Tibial artery (tissue), 4 donors: ENCODE results near the gene FCRLB.

Experiments
- DNase-seq, 2 donors: peaks; one replicate each; pipeline ENCODE4 v3.0.0-alpha.2; 2019
- H3K27ac ChIP-seq, 2 donors: fragments of 200-600 bp; sonication (generic) in 1 of 2; 1 replicate in 1 of 2; 2 replicates in 1 of 2; pipeline ENCODE4 v1.5.1; 2018 to 2019; ENCODE audit warnings: mild to moderate bottlenecking in 1 of 2
- H3K27me3 ChIP-seq, 2 donors: fragments of 200-600 bp; sonication (generic) in 1 of 2; one replicate each; pipeline versions ENCODE4 v1.5.1 to v1.6.0; 2016 to 2019
- H3K36me3 ChIP-seq, 3 donors: fragments of 200-600 bp; sonication (generic) in 2 of 3; one replicate each; pipeline ENCODE4 v1.5.1; 2016 to 2019; ENCODE audit warnings: mild to moderate bottlenecking in 2 of 3
- H3K4me1 ChIP-seq, 4 donors: fragments of 200-600 bp; sonication (generic) in 2 of 4; 1 replicate in 3 of 4; 2 replicates in 1 of 4; pipeline ENCODE4 v1.5.1; 2016 to 2019
- H3K4me3 ChIP-seq, 2 donors: fragments of 200-600 bp; sonication (generic) in 1 of 2; 1 replicate in 1 of 2; 2 replicates in 1 of 2; pipeline ENCODE4 v1.5.1; 2018 to 2019; ENCODE audit warnings: mild to moderate bottlenecking in 2 of 2
- H3K9me3 ChIP-seq, 3 donors: fragments of 200-600 bp; sonication (generic) in 1 of 3; one replicate each; pipeline ENCODE4 v1.5.1; 2016 to 2019
- intact Hi-C: fragments of 100-400 bp; cut with DNase I; formaldehyde crosslinking; loops from one replicate; pipeline ENCODE4 v1.15.0; 2023; ENCODE audit warnings: low total_unique reads
- TF ChIP-seq, protein P1 (sequence below), 2 experiments: fragments of 200-600 bp in 1 of 2; fragments of 450-650 bp in 1 of 2; IDR thresholded peaks; one replicate each; pipeline ENCODE4 v1.5.1; 2017 to 2019; ENCODE audit warnings: antibody characterized with exemption in 2 of 2, mild to moderate bottlenecking in 1 of 2, moderate library complexity in 1 of 2

FCRLB gene

DNA sequence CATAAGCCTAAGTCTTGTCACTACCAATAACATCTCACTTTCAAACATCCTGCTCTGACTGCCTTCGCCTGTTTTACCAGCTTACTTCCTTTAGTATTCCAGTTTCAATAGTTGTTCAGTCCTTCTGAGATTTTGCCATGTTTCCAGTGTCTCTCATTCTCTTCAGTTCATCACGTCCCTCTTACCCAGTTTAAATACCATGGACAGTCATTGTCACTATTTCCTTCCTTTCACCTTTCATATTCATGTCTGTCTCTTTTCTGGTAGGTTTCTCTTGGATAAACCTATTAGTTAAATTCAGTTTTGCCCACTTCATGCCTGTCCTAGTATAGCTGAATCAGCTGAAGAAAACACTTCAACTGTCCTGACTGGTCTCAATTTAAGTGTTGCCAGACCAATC is 50.6 kb downstream of the FCRLB start:
- intact Hi-C loops, result no loop called here
- no peaks in the 10 kb centered on the region for H3K27me3 ChIP-seq
- no peak overlapping the region for H3K4me3 ChIP-seq
- H3K27ac ChIP-seq, result no peak overlapping the region
- H3K4me1 ChIP-seq, result peaks cover 0 to 37% (median 24%) of the 10 kb centered on the region in 4 donors
- DNase-seq, result no peak
- TF ChIP-seq, protein P1, sequence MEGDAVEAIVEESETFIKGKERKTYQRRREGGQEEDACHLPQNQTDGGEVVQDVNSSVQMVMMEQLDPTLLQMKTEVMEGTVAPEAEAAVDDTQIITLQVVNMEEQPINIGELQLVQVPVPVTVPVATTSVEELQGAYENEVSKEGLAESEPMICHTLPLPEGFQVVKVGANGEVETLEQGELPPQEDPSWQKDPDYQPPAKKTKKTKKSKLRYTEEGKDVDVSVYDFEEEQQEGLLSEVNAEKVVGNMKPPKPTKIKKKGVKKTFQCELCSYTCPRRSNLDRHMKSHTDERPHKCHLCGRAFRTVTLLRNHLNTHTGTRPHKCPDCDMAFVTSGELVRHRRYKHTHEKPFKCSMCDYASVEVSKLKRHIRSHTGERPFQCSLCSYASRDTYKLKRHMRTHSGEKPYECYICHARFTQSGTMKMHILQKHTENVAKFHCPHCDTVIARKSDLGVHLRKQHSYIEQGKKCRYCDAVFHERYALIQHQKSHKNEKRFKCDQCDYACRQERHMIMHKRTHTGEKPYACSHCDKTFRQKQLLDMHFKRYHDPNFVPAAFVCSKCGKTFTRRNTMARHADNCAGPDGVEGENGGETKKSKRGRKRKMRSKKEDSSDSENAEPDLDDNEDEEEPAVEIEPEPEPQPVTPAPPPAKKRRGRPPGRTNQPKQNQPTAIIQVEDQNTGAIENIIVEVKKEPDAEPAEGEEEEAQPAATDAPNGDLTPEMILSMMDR (IDR thresholded peaks at IDR 0.05), result no peak
- no peaks in the 10 kb centered on the region for H3K36me3 ChIP-seq
- no peaks in the 10 kb centered on the region for H3K9me3 ChIP-seq

DNA sequence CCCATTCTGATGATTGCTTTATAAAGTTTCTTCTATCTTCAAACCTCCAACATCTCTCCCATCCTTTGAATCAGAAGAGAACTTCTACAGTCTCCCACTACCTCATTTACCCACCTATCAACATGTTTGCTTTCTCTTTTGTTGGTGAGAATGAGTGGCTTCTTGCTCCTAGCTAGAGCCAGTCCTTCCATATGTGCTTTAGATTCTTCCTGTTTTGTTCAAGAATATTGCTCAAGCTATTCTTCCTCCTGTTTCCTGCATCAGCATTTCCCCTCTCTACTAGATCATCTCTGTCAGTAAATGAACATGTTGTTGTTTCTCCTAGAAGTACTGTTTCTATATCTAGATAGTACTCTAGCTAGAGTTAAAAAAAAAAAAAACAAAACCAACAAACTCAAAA is 51.1 kb downstream of the FCRLB start:
- peaks cover 0 to 33% (median 20%) of the 10 kb centered on the region in 4 donors for H3K4me1 ChIP-seq
- no peak overlapping the region for H3K27ac ChIP-seq
- no peaks in the 10 kb centered on the region for H3K27me3 ChIP-seq
- TF ChIP-seq, protein P1 (IDR thresholded peaks at IDR 0.05), result no peak
- intact Hi-C loops, result no loop called here
- H3K36me3 ChIP-seq, result no peaks in the 10 kb centered on the region
- no peak for DNase-seq
- H3K4me3 ChIP-seq, result no peak overlapping the region
- H3K9me3 ChIP-seq, result no peaks in the 10 kb centered on the region

DNA sequence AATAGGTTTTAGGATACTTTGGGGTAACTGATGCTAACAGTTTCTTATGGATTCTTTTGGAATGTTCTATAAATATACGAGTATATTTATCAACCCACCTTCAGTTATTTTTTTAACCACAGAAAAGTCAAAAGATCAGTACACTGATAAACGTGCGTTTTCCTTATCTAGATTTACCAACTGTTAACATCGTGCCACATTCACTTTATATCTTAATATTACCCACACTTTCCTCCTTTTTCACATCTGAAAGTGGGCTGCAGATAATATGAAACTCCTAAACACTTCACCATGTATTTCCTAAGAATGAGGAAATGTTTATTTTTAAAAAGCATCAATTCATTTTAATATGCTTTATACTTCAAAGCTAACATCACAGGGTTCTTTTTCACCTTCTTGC is 52.4 kb downstream of the FCRLB start:
- Histone ChIP-seq H3K27me3 (no peaks in the 10 kb centered on the region), H3K27ac (no peak overlapping the region), H3K4me3 (no peak overlapping the region), H3K4me1 (peaks cover 0 to 20% (median 9%) of the 10 kb centered on the region in 4 donors), H3K9me3 (no peaks in the 10 kb centered on the region), H3K36me3 (no peaks in the 10 kb centered on the region)
- intact Hi-C loops, result no loop called here
- DNase-seq, result no peak
- TF ChIP-seq, protein P1 (IDR thresholded peaks at IDR 0.05), result no peak

DNA sequence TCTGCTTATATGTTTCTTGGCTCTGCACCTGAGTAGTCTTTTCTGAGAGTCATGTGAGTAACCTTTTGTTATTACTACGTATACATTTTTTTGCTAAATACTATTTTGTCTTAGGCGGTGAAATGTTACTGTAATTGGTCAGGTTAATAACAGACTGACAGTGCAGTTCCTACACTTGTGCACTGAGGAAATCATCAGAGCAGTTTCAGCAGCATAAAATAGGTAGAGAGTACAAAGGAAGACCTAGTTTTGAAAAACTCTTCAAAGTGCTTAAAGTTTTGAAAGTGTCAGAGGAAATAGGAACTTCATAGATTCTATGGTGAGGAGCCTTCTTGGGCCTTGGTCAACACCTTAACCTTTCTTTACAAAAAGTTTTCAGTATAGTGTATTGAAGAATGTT is 55.9 kb downstream of the FCRLB start:
- H3K4me1 ChIP-seq, result peaks cover 0 to 22% (median 1%) of the 10 kb centered on the region in 4 donors
- TF ChIP-seq, protein P1 (IDR thresholded peaks at IDR 0.05), result no peak
- no peaks in the 10 kb centered on the region for H3K27me3 ChIP-seq
- H3K27ac ChIP-seq, result no peak overlapping the region
- H3K4me3 ChIP-seq, result no peak overlapping the region
- peaks cover 2 to 11% (median 9%) of the 10 kb centered on the region in 3 donors for H3K36me3 ChIP-seq
- DNase-seq, result no peak
- intact Hi-C loops, result no loop called here
- no peaks in the 10 kb centered on the region for H3K9me3 ChIP-seq
